ENCODE results near the gene ACSM2A. TPM values are rescaled to one million over a fixed set of nuclear protein-coding genes. Genes with fewer than 3 reads are reported as not detected.

Gene ACSM2A, protein sequence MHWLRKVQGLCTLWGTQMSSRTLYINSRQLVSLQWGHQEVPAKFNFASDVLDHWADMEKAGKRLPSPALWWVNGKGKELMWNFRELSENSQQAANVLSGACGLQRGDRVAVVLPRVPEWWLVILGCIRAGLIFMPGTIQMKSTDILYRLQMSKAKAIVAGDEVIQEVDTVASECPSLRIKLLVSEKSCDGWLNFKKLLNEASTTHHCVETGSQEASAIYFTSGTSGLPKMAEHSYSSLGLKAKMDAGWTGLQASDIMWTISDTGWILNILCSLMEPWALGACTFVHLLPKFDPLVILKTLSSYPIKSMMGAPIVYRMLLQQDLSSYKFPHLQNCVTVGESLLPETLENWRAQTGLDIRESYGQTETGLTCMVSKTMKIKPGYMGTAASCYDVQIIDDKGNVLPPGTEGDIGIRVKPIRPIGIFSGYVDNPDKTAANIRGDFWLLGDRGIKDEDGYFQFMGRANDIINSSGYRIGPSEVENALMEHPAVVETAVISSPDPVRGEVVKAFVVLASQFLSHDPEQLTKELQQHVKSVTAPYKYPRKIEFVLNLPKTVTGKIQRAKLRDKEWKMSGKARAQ
- total RNA-seq = not detected in 2 replicates

DNA sequence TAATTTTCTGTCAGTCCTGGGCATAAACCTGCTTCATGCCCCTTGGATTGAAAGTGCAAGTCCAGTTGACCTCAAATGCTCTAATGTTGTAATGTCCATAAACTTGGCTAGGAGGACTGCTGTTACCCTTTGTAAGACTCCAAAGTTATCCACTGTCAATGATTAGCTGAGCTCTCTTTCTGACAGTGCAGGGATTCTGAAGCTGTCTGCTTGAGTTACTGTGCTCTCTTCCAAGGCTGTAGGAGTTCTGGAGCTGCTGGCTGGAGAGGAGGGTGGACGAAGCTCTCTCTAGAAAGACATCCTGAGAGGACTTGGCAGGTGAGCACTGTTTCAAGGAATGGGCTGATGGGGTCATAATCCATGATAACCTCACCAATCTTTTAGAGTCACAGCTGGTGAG lies at the start of gene ACSM2A:
ACSM2A (plus strand) TSS at position 158 of the 400 bp plus-strand sequence. CDS start 8,594 bp downstream, outside the sequence.

DNA sequence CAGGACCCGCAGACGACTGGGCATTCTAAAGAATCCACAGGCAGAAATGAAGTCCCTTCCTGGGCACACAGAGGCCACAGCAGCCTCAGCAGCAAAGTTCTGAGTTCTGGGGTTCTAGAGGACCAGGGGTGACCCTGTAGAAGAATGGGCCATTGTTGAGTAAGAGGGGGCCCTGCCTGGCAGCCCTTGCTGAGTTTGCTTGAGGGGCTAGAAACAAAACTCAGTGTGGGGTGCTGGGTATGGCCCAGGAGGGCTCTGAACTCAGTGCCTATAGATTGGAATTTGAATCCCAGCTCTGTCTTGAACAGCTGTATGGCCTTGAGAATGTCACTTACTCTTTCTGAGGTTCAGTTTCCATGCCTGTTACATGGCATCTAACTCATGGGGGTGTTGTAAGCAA lies 46.7 kb upstream of the ACSM2A start, which contains the start of gene PDILT:
PDILT (minus strand) TSS at position 101 of the 400 bp plus-strand sequence. CDS start 5,437 bp downstream, outside the sequence.

GRCh38 chr16:20409398-20410120 lies 41.8 kb upstream of the ACSM2A start, which contains the start of gene ACSM5:
Gene ACSM5, plus strand, starts transcription at chr16:20409534. Its CDS starts 1,951 bp downstream, at chr16:20411485.

Other genes starting within 250 kb of the ACSM2A start
- gene GP2, start 124.0 kb upstream of the ACSM2A start, total RNA-seq = not detected in 2 replicates
- gene UMOD, start 98.8 kb upstream of the ACSM2A start, total RNA-seq = not detected in 2 replicates
- gene PDILT, start 46.8 kb upstream of the ACSM2A start, total RNA-seq = 0.18 TPM in 1 of 2 replicates, not detected in the other
- gene ACSM5, start 42.0 kb upstream of the ACSM2A start, total RNA-seq = 6.3 and 6.9 TPM in 2 replicates
- not detected in 2 replicates for gene ACSM2B, start 124.8 kb downstream of the ACSM2A start, total RNA-seq
- 1.6 TPM in 1 of 2 replicates, not detected in the other for gene ACSM1, start 246.2 kb downstream of the ACSM2A start, total RNA-seq

All from cardiac atrium fibroblast (primary cell).